GM21526 (cell line): ENCODE data around the gene ACVRL1.
"Not testable (repeated sequence)": the region's sequence is repeated elsewhere in the genome, so short reads cannot be mapped to it uniquely, and the experiment has no call there.

Experiments used
- ATAC-seq: cut with Tn5 transposase; IDR thresholded peaks from one replicate; pipeline ENCODE4 v1.9.1; 2021; ENCODE audit warnings: moderate library complexity; ENCODE audit not compliant: unreplicated experiment, low FRiP score

The ACVRL1 gene

GRCh38 chr12:51873251-51873994 lies 33.9 kb upstream of the ACVRL1 start:
- ATAC-seq, result no peak

- ATAC-seq, result no peak
Observed at GRCh38 chr12:51874000-51874399, 33.3 kb upstream of the ACVRL1 start.

GRCh38 chr12:51874486-51874885 lies 32.8 kb upstream of the ACVRL1 start:
- no peak for ATAC-seq

GRCh38 chr12:51879102-51879501 lies 28.2 kb upstream of the ACVRL1 start:
- ATAC-seq, result no peak

- no peak for ATAC-seq
Observed at GRCh38 chr12:51883295-51883694, 24.0 kb upstream of the ACVRL1 start.

- no peak for ATAC-seq
Observed at GRCh38 chr12:51883998-51884675, 23.2 kb upstream of the ACVRL1 start.

GRCh38 chr12:51884676-51885229 lies 22.6 kb upstream of the ACVRL1 start:
- ATAC-seq, result no peak

GRCh38 chr12:51885294-51886020 lies 21.8 kb upstream of the ACVRL1 start:
- not testable (repeated sequence) for ATAC-seq

GRCh38 chr12:51886021-51886710 lies 21.1 kb upstream of the ACVRL1 start:
- ATAC-seq, result no peak

GRCh38 chr12:51887476-51888315 lies 19.6 kb upstream of the ACVRL1 start, which contains the start of gene ANKRD33:
ANKRD33 (plus strand) TSS chr12:51888103; CDS start chr12:51888187, 84 bp downstream.
- ATAC-seq, result no peak

- no peak for ATAC-seq
Observed at GRCh38 chr12:51888316-51889215, 18.7 kb upstream of the ACVRL1 start.

- ATAC-seq, result no peak
Observed at GRCh38 chr12:51889216-51890132, 17.8 kb upstream of the ACVRL1 start.

GRCh38 chr12:51890133-51890464 lies 17.2 kb upstream of the ACVRL1 start:
- no peak for ATAC-seq

- no peak for ATAC-seq
Observed at GRCh38 chr12:51890511-51891171, 16.7 kb upstream of the ACVRL1 start.

GRCh38 chr12:51891843-51892242 lies 15.5 kb upstream of the ACVRL1 start:
- ATAC-seq, result no peak

- ATAC-seq, result no peak
Observed at GRCh38 chr12:51893786-51894185, 13.5 kb upstream of the ACVRL1 start.
